HG03558 (cell line): ENCODE measurements around the gene UNC13D.

Source experiments
- ATAC-seq: cut with Tn5 transposase; IDR thresholded peaks from one replicate; pipeline ENCODE4 v1.9.1; 2021; ENCODE audit warnings: moderate number of reproducible peaks; ENCODE audit not compliant: unreplicated experiment; ENCODE audit errors: extremely low read depth

Gene UNC13D

GRCh38 chr17:75836605-75837004, 7.6 kb downstream of the UNC13D start:
- ATAC-seq = no peak

DNA sequence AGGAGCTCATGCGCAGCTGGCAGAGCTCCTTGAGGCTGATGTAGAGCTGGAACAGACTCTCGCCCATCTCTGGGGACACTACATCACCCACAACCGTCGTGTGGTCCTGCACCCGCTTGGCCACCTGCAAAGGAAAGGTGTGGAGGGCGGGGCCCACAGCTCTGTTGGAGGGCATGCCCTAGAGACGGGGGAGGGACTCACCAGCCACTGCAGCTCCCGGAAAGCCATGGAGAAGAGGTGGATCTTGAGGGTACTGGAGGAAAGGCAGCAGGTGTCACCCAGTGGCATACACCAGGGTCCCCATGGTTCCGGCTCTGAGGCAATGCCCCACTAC, 8.6 kb downstream of the UNC13D start:
- ATAC-seq = no peak

DNA sequence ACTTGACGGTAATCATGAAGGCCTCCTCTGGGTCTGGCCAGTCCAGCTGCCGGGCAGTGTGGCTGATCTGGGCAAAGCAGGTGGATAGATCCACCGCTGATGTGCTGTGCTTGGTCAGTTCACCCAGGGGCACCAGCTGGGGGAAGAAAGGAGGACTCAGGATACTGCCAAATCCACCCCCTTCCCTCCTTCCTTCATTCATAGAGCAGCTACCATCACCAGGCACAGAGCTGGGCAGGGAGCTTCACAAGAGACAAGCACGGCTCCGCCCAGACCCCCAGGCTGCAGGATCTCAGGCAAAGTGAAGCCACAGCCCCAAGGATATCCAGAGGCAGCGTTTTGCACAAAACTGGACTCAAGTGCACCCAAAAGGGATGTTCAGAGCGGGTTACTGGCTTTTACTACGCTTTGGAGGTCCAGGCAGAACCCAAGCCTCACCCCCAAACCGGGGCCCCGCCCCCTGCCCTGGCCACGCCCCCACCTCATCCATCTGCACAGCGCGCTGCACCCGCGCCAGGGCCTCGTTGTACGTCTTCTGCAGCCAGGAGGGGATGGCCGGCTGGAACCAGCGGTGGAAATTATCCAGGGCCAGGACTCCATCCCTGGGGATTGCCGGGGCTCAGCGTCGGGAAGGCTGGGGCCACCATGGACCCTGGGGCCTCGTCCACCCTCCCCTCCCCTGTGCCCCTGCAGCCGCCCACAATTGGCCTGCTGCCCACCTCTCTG, 9.1 kb downstream of the UNC13D start:
- no peak for ATAC-seq

DNA sequence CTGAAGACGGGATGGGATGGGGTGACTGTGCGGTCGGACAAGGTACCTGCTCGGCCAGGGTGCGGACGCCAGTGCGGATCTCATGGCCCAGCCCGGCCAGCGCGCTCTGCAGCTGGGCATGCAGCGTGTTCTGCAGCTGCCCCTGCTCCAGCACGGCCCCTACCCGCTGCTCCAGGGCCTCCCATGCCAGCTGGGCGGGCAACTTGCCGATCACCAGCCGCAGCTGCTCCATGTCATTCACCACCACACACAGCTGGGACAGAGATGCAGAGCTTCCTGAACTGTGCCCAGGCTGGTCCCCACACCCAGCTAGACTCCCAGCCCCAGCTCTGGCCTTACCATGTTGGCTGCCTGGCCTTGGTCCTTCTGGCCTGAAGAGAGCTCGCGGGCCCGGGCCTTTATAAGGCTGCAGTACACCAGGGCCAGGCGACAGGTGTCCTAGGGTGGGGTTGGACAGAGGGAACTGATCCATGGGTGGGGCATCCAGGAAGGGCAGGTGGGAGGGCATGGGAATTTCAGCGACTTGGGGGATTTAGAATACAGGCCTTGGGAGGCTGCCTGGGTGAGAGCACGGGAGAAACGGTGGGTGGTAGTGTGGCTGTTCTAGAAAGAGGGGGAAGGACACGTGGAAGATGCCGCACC, 9.8 kb downstream of the UNC13D start:
- ATAC-seq = no peak

GRCh38 chr17:75832652-75833400, 11.4 kb downstream of the UNC13D start:
- no peak for ATAC-seq

DNA sequence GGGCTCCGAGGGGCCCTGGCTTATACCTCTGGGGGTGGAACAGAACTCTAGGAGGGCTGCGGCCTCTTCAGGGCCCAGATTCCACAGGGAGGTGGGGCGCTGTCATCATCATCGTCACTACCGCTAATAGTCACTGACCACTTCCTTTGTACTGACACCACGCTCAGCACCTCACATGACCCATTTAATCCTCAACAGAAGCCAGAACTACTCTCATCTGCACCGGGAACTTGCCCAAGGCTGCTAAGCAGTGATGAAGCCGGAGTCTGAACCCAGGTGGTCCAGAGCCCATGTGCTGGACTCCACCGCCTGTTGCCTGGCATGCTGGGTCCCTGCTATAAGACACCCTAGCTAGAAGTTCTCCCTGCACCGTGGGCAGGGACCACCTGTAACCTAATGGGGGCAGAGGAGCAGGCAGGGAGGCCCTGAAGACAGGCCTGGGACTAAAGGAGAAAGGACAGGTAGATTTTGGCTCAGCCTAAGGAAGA, 12.0 kb downstream of the UNC13D start:
- ATAC-seq = no peak

GRCh38 chr17:75831032-75831571, 13.1 kb downstream of the UNC13D start:
- no peak for ATAC-seq

DNA sequence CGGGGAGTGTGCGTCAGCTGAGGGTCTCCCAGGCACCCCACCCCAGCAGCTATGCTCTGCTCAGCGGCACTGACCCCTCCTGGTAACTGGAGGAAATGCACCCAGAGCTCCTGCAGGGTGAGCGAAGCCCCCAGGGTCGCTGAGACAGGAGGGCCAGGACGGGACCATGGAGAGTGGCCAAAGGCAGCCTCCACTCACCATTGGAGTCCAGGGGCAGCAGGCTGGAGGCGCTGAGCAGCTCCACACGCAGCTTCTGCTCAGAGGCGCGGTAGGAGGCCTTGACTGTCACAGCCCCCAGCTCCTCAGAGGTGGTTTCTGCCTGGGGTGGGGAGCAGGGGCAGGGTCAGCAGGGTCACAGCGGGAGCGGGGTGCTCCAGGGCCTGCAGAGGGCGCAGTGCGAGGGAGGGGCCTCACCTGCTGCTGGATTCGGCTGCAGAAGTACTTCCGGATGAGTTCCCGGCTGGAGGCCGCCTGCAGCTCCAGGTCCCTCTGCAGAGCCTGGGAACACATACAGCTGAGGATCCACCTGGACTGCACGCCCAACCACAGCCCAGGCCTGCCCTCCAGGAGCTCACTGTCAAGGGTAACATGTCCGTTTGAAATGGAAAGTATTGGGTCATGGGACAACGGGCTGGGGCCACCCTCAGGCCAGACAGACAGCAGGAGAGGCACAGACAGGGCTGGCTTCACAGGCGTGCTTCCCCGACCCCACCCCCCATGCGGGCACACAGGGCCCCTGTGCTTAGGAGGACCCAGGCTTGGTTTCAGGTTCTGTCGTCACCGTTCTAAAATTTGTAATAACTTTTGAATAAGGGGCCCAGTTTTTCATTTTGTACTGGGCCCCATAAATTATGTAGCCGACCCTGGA, 13.8 kb downstream of the UNC13D start:
- no peak for ATAC-seq

DNA sequence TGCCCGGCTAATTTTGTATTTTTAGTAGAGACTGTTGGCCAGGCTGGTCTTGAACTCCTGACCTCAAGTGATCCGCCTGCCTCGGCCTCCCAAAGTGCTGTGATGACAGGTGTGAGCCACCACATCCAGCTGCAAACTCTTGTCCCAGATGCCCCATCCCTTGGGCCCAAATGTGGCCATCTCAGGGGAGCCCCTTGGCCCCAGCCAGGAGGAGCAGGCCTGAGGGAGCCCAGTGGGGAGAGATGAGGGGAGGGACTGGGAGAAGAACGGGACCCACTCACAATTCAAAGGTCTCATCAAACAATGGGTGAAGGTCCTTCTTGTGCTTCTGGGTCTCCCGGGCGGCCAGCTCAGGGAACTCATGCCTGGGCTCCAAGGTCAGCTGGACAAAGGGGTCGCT, 14.5 kb downstream of the UNC13D start:
- ATAC-seq = no peak

GRCh38 chr17:75828741-75829140, 15.5 kb downstream of the UNC13D start:
- no peak for ATAC-seq

DNA sequence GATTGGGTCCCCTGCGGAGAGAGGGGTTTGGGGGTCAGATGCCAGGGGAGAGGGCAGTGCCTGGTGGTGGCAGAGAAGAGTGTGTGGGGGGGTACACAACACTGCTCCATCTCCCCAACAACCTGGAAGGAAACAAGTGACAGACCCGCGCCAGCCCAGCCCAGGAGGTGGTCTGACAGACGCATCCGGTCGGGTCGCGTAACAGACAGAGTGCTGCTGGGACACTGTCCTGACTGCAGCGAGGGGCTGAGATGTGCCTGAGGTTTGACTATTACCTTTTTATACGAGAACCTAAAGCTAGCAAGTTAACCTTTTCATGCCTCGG, 16.2 kb downstream of the UNC13D start:
- ATAC-seq = no peak

- no peak for ATAC-seq
Observed at GRCh38 chr17:75827308-75828075, 16.7 kb downstream of the UNC13D start.

DNA sequence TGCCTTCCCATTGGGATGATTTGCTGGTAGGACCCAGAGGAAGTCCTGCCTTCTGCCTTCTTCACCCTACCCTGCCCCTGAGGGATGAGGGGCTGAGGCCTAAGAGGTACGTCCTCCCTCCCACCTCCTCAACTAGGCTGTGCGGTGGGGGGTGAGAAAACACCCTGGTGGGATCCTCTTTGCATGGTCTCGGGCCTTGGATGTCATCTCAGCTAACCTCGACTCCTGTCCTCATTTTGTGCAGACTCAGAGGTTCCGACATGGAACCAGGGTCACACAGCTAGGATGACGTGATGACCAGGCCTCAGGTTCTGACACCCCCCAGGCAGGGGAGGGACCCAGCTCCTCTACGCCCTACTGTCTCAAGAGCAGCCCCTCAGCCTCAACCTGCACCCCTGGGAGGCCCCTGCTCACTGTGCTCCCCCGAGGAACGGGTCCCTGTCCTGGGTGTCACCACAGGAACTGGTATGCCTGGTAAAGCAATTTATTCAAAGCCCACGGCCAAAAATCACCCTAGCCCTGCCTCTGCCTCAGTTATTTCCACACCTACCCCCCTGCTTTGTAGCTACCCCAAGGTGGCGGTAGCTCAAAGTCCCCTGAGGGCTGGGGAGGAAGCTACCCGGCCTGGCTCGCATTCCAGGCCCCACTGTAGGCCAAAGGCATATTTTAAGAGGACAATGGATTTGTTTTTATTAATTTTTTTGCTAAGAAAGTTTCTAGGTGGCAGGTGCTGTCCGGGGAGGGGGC, 17.5 kb downstream of the UNC13D start:
- no peak for ATAC-seq

- no peak for ATAC-seq
Observed at GRCh38 chr17:75825748-75826370, 18.3 kb downstream of the UNC13D start.

DNA sequence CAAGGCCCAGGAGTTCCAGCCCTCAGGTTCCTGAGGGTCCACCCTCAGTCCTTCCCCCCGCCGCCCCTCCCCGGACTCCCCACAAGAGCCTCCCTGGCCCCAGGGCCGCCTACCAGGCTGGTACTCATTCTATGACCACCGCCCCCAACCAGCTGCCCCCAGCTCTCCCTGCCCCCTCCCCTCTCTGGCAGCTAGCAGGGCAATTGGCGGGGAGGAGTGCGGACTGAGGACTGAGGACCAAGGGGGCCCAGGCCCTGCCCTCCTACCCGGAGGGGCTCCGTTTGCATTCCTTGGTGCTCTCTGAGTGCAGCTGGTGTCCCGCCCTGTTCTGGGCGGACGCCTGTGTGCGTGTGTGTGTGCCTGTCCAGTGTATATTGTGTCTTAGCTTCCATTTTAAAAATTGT, 19.1 kb downstream of the UNC13D start:
- no peak for ATAC-seq

DNA sequence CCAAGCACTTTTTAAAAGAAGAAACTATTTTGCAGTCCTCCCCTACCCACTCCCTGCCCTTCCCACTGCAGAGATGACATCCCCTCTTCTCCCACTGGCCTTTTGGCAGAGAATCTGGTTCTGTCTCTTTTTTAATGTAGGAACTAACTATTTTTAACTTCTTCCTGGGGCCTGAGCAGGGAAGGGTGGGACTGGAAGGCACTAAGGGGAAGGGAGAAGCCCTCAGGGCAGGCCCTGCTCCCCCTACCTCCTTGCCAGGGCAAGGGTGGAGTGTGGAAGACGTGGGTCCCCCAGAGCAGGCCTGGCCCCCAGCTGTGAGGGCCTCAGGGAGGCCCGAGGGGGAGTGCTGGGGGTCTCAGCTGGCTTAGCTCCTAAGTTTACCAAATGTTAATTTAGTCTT, 19.5 kb downstream of the UNC13D start:
- no peak for ATAC-seq

DNA sequence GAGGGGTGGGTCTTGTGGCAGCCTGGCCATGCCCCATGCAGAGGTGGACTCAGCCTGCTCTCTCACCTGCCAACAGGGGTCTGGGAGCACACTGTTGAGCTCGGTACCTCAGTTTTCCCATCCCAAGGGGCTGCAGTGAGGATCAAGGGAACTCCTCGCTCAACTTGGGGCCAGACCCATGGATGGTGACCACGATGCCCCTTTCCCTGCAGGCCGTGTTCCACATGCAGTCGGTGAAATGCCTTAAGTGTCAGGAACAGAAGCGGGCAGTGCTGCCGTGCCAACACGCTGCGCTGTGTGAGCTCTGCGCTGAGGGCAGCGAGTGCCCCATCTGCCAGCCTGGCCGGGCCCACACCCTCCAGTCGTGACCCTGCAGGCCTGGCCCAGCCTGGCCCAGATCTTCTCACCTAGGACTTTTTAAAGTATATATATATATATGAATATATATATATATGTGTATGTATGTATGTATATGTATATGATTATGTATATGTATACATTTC, 20.1 kb downstream of the UNC13D start:
- no peak for ATAC-seq
